GM19025 (cell line): ENCODE results near the gene HNF4A.

Experiments used
- ATAC-seq: cut with Tn5 transposase; IDR thresholded peaks from one replicate; pipeline ENCODE4 v1.9.1; 2021; ENCODE audit warnings: mild to moderate bottlenecking, low read depth, moderate library complexity; ENCODE audit not compliant: unreplicated experiment

Gene HNF4A

GRCh38 chr20:44419131-44419844 is 63.8 kb downstream of the HNF4A start:
- no peak for ATAC-seq

GRCh38 chr20:44420497-44420896 is 65.0 kb downstream of the HNF4A start:
- ATAC-seq = no peak

- ATAC-seq = no peak
Measured at GRCh38 chr20:44422083-44422482, 66.6 kb downstream of the HNF4A start.

- ATAC-seq = no peak
Measured at GRCh38 chr20:44423480-44423879, 68.0 kb downstream of the HNF4A start.

GRCh38 chr20:44424039-44424495 is 68.6 kb downstream of the HNF4A start:
- no peak for ATAC-seq

GRCh38 chr20:44425923-44426322 is 70.4 kb downstream of the HNF4A start:
- ATAC-seq = no peak

GRCh38 chr20:44426879-44427790 is 71.6 kb downstream of the HNF4A start:
- ATAC-seq = no peak

- no peak for ATAC-seq
Measured at GRCh38 chr20:44427804-44428173, 72.3 kb downstream of the HNF4A start.

GRCh38 chr20:44428174-44429016 is 72.9 kb downstream of the HNF4A start:
- ATAC-seq = no peak

GRCh38 chr20:44429017-44429339 is 73.5 kb downstream of the HNF4A start:
- ATAC-seq = no peak

- ATAC-seq = no peak
Measured at GRCh38 chr20:44429419-44430269, 74.1 kb downstream of the HNF4A start.

- ATAC-seq = no peak
Measured at GRCh38 chr20:44430270-44431065, 75.0 kb downstream of the HNF4A start.

- ATAC-seq = no peak
Measured at GRCh38 chr20:44431118-44431501, 75.6 kb downstream of the HNF4A start.

GRCh38 chr20:44431502-44432234 is 76.2 kb downstream of the HNF4A start:
- no peak for ATAC-seq

- no peak for ATAC-seq
Measured at GRCh38 chr20:44432618-44433577, 77.4 kb downstream of the HNF4A start.

- no peak for ATAC-seq
Measured at GRCh38 chr20:44433751-44434538, 78.4 kb downstream of the HNF4A start.
